Fibroblast of mammary gland (primary cell): ENCODE measurements around the gene MIDN.

Experiments
- DNase-seq: peaks from one replicate; pipeline ENCODE4 v3.0.0-alpha.2; 2010; ENCODE audit warnings: low read depth
- H3K4me3 ChIP-seq: 2 replicates; pipeline ENCODE4 v1.5.1; 2011; ENCODE audit warnings: low read depth, mild to moderate bottlenecking, low read length, moderate library complexity; ENCODE audit not compliant: control insufficient read depth
- TF ChIP-seq, protein P1 (sequence below): conservative IDR thresholded peaks from 2 replicates; pipeline ENCODE4 v1.5.1; 2011; ENCODE audit warnings: low read depth, low read length, inconsistent platforms; ENCODE audit not compliant: control insufficient read depth, insufficient read depth

MIDN gene

DNA sequence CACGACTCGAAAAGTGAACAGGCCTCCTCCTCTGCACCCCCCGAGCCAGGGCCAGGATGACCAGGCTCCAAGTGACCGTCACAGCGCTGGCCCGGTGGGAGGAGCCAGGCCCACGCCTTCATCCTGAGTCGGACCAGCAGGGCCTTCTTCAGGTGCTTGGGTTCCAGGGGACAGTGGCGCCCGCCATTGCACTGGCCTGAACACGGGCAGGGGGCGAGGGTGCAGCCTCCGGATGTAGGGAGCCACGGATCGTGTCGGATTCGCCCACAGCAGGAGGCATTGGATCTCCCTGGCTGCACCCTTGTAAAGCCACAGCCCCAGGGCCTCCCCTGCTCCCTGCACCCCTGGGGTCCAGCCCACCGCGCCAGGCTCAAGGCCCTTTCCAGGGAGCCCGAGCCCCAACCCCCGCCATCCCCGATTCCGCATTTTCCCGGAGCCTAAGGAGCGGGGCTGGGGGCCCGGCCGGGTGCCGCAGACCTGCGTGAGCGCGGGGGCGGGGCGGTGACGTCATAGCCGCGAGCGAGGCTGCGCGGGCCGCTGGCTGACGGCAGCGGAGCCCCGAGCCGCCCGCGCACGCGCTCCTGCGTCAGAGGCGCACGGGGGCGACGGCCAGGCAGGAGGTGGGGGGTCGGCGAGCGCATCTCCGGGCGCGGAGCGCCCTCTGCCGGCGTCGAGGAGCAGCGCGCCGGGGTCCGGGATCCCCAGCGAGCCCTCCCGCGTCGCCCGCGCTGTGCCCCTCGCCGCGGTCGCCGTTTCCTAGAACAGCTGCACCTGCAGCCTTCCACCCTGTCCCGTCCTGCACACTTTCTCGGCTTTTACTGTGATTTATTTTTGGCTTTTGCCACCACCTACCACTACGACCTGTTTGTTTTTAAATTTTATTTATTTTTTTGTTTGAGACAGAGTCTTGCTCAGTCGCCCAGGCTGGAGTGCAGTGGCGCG is 8.3 kb upstream of the MIDN start:
- peak overlapping the region; percentile 29 for H3K4me3 ChIP-seq
- peak; percentile 90 for DNase-seq
- TF ChIP-seq, protein P1, sequence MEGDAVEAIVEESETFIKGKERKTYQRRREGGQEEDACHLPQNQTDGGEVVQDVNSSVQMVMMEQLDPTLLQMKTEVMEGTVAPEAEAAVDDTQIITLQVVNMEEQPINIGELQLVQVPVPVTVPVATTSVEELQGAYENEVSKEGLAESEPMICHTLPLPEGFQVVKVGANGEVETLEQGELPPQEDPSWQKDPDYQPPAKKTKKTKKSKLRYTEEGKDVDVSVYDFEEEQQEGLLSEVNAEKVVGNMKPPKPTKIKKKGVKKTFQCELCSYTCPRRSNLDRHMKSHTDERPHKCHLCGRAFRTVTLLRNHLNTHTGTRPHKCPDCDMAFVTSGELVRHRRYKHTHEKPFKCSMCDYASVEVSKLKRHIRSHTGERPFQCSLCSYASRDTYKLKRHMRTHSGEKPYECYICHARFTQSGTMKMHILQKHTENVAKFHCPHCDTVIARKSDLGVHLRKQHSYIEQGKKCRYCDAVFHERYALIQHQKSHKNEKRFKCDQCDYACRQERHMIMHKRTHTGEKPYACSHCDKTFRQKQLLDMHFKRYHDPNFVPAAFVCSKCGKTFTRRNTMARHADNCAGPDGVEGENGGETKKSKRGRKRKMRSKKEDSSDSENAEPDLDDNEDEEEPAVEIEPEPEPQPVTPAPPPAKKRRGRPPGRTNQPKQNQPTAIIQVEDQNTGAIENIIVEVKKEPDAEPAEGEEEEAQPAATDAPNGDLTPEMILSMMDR, result peak; percentile 36

DNA sequence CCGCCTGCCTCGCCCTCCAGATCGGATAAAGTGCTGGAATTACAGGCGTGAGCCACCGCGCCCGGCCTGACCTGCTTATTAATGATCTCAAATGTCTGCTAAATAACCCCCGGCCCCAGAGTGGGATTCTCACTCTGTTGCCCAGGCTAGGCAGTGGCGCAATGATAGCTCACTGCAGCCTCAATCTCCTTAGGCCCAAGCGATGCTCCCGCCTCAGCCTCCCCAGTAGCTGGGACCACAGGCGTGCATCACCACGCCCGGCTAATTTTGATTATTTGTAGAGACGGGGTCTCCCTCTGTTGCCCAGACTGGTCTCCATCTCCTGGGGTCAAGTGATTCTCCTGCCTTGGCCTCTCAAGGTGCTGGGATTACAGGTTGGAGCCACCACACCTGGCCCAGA is 7.5 kb upstream of the MIDN start:
- no peak for DNase-seq
- no peak overlapping the region for H3K4me3 ChIP-seq
- TF ChIP-seq, protein P1, result no peak

DNA sequence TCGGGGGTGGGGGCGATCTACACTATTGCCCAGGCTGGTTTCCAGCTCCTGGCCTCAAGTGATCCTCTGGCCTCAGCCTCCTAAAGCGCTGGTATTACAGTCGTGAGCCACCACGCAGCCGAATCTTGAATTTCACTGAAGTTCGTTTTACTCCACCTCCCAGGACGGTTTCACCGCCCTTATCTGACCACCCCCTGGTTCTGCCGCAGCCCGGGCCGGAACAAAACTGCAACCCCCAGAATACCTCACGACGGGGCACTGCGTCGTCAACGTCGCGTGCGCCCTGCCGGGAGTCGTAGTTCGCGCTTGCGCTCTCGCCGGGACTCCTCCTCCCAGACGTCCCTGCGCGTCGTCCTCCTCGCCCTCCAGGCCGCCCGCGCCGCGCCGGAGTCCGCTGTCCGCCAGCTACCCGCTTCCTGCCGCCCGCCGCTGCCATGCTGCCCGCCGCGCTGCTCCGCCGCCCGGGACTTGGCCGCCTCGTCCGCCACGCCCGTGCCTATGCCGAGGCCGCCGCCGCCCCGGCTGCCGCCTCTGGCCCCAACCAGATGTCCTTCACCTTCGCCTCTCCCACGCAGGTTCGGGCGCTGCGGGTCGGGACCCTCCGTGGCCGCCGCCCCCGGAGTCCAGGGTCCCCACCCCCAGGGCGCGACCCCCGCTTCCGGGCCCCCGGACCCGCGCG is 6.8 kb upstream of the MIDN start, which contains the start of gene ATP5F1D:
Gene ATP5F1D, plus strand, starts transcription at position 335 of the 679 bp plus-strand sequence. Its CDS starts 100 bp downstream, at position 435.
- TF ChIP-seq, protein P1, result no peak
- H3K4me3 ChIP-seq, result peak within 1 kb of the TSS; percentile 74
- DNase-seq, result peak; percentile 95

DNA sequence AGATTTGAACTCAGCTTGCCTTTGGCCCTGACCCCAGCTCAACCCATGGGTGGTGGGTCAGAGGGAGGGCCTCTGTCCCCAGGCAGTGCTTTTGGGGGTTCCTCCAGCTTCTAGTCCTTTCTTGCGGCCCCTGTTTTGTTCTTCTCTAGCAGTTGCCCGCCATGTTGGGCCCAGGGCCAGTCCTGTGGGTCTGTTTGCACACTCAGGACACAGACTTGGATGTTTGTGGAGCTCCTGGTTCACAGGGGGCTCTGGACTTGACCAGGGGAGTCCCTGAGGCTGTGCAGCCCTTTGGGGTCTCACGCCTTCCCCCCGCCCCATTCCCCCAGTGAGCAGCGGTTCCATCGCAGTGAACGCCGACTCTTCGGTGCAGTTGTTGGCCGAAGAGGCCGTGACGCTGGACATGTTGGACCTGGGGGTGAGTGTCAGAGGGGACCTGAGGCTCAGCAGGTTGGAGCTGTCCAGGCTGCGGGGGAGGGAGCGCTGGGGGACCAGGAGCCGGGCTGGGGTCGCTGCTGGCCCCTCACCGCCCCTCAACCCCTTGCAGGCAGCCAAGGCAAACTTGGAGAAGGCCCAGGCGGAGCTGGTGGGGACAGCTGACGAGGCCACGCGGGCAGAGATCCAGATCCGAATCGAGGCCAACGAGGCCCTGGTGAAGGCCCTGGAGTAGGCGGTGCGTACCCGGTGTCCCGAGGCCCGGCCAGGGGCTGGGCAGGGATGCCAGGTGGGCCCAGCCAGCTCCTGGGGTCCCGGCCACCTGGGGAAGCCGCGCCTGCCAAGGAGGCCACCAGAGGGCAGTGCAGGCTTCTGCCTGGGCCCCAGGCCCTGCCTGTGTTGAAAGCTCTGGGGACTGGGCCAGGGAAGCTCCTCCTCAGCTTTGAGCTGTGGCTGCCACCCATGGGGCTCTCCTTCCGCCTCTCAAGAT is 4.4 kb upstream of the MIDN start:
- TF ChIP-seq, protein P1, result peak; percentile 74
- DNase-seq, result peak; percentile 83
- peak overlapping the region; percentile 4 for H3K4me3 ChIP-seq

DNA sequence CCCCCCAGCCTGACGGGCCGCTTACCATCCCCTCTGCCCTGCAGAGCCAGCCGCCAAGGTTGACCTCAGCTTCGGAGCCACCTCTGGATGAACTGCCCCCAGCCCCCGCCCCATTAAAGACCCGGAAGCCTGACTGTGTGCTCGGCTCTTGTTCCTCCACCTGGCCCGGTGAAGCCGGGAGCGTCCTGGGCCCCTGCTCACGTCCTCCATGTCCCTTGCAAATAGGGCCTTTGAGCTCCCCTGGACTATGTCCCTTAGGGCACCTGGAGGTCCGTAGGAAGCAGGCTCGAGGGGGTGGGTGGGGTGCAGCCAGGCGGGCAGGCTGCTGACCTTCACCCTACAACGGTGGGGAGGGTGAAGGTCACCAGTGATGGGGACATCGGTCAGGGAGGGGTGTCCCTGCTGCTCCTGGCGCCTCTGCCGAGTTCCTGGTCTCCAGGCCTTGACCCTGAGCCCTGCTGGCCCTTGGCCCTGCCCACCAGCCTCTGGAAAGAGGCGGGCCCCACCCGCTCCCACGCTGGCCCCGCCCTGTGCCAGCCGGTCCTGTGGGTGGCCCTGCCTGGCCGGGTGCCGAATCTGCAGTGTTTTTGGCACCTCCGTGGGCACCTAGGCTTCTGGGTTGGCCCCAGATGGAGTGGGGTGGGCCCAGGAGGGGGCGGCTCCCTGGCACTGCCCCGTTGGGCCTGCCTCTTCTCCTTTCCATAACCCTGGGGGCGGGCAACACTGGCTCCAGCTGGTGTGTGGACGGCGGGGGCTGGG is 3.5 kb upstream of the MIDN start:
- TF ChIP-seq, protein P1, result no peak
- peak overlapping the region; percentile 4 for H3K4me3 ChIP-seq
- no peak for DNase-seq
